ENCODE results near the gene MED17.
A peak's percentile ranks its signal among the peaks of the same experiment; 100 is the strongest.

Gene MED17

DNA sequence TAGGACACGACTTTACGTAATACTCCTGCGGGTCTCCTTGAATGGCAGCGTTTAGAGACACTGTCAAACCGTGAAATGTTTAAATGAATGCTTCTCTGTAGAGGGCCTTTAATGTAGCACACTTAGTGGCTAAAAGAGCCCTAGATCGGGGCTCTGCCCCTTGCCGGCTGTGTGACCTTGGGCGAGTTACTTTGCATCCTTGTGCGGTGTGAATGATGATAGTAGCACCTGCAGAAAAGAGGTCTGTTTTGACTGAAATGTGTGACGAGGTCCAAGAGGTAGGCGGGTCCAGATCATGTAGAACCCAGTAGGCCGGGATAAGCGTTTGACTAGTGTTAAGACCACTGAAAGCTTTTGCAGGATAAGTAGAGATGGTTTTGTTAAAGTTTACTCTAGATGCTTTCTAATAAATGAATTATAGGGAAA lies 866 bp downstream of the MED17 start:
- TF ChIP-seq, protein P1, sequence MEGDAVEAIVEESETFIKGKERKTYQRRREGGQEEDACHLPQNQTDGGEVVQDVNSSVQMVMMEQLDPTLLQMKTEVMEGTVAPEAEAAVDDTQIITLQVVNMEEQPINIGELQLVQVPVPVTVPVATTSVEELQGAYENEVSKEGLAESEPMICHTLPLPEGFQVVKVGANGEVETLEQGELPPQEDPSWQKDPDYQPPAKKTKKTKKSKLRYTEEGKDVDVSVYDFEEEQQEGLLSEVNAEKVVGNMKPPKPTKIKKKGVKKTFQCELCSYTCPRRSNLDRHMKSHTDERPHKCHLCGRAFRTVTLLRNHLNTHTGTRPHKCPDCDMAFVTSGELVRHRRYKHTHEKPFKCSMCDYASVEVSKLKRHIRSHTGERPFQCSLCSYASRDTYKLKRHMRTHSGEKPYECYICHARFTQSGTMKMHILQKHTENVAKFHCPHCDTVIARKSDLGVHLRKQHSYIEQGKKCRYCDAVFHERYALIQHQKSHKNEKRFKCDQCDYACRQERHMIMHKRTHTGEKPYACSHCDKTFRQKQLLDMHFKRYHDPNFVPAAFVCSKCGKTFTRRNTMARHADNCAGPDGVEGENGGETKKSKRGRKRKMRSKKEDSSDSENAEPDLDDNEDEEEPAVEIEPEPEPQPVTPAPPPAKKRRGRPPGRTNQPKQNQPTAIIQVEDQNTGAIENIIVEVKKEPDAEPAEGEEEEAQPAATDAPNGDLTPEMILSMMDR (IDR thresholded peaks at IDR 0.05; ENCODE audit: control insufficient read depth, extremely low read depth, insufficient read depth): no peak
- peak overlapping the region; percentile 96 for H3K4me3 ChIP-seq (ENCODE audit: low read depth, low read length)
- DNase-seq (ENCODE audit: low read depth): no peak

DNA sequence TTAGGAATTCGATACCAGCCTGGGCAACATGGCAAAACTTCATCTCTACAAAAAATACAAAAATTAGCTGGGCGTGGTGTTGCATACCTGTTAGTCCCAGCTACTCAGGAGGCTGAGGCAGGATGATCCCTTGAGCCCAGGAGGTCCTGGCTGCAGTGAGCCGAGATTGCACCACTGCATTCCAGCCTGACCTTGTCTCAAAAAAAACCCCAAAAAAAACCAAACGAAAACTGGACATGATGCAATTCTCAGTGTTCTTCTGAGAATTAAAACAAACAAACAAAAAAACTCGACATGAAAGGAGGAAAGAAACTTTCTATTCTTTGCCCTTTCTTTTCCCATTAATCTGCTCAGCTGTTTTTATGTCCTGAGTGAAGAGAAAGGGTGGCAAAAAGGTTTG lies 7.4 kb downstream of the MED17 start:
- TF ChIP-seq, protein P1 (IDR thresholded peaks at IDR 0.05; ENCODE audit: control insufficient read depth, extremely low read depth, insufficient read depth): no peak
- H3K4me3 ChIP-seq (ENCODE audit: low read depth, low read length): no peak overlapping the region

DNA sequence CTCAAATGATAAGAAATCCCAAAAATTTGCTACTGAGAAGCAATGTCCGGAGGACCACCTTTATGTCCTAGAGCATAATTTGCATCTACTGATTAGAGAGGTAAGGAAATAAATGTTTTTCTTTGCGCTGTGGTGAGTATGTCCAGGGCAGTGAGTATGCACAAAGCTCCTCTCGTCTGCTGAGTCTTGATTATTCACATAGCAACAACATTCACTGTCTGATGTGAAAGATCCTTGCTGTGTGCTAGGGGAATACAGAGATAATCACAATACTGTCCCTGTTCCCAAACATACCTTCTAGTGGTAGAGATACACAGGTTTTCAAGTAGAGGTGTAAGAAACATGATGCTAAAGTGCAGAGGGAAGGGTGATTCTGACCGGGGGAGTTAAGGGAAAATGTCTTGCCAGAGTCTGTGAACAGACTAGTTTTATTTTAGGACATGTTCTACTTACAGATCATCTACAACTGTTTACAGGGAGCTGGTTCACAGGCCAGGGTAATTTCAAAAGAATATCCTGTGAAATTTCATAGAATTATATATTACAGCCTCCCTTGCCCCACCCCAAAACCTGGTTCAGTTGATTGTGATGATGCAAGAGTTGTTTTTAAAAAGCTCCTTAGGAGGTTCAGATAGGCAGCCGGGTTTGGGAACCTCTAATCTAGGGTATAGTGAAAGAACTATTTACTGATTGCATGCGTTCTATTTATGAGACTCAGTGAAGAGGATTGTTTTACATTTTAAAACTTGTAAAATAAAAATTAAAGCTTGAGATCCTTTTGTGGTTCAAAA lies 12.6 kb downstream of the MED17 start:
- no peak overlapping the region for H3K4me3 ChIP-seq (ENCODE audit: low read depth, low read length)
- DNase-seq (ENCODE audit: low read depth): no peak
- TF ChIP-seq, protein P1 (IDR thresholded peaks at IDR 0.05; ENCODE audit: control insufficient read depth, extremely low read depth, insufficient read depth): no peak

More for the DNA sequence above, 7.4 kb downstream of the MED17 start:
- DNase-seq (ENCODE audit: low read depth): no peak

DNA sequence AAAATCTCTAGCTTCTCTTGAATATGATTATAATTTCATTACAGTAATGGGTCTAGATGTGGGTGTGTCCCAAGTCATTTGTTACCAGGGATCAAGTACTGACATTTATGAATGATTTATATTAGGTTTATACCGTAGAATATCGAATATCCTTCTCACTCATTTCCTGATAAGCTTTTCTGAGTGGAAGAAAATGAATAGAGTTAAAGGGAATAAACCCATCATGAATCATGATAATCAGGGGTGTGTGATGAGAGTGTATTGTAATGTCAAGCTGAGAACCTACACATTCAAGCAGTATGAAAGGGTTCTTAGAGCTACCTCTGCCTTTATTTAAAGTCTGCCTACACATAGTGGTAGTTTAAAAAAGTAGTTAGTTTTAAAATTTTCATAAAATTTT lies 17.3 kb downstream of the MED17 start:
- TF ChIP-seq, protein P1 (IDR thresholded peaks at IDR 0.05; ENCODE audit: control insufficient read depth, extremely low read depth, insufficient read depth): no peak
- DNase-seq (ENCODE audit: low read depth): no peak
- no peak overlapping the region for H3K4me3 ChIP-seq (ENCODE audit: low read depth, low read length)

DNA sequence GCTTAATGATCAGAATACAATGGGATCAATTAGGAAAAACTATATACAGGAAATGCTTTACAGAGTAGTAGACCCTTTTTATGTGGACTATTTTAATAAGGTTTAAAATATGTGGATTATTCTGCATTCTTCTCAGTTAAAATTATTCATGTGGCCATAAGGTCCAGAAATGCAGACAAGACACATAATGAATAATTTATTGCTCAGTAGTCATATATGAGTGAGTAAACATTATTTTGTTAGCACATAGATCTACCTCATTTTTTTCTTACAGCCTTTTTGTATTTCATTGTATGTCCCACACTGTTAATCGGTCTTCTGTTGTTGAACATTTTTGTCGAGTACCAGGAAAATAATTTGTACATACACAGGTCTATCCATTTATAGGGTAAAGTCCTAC lies 20.8 kb downstream of the MED17 start:
- TF ChIP-seq, protein P1 (IDR thresholded peaks at IDR 0.05; ENCODE audit: control insufficient read depth, extremely low read depth, insufficient read depth): no peak
- no peak for DNase-seq (ENCODE audit: low read depth)
- H3K4me3 ChIP-seq (ENCODE audit: low read depth, low read length): no peak overlapping the region

DNA sequence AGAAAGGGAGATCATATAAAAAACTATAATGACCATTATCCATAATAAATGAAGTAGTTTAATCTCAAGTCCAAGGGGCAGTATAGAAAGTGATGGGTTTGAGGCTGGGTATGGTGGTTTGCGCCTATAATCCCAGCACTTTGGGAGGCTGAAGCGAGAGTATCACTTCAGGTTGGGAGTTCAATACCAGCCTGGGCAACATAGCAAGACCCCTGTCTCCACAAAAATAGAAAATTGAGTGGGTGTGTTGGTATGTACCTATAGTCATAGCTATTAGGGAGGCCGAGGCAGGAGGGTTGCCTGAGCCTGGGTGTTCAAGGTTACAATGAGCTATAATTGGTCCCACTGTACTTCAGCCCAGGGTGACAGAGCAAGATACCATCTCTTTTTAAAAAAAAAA lies 23.9 kb downstream of the MED17 start:
- H3K4me3 ChIP-seq (ENCODE audit: low read depth, low read length): no peak overlapping the region
- no peak for DNase-seq (ENCODE audit: low read depth)
- TF ChIP-seq, protein P1 (IDR thresholded peaks at IDR 0.05; ENCODE audit: control insufficient read depth, extremely low read depth, insufficient read depth): no peak

DNA sequence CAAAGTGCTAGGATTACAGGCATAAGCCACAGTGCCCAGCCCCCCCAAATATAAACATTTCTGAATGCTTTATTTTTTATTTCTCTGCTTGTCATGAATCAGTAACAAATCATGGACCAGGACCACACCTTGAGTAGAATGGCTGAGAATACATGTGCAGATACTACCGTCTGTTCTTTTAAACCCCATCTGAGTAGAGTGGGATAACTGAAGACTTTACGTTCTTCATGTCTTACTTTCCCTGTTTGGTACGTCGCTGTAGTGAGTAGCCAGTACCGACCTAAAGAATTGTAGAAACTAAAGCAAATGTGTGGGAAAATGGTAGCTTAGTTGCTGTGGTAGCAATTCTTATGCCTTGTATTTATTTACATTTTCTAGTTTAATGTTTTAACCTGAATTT lies 29.9 kb downstream of the MED17 start:
- TF ChIP-seq, protein P1 (IDR thresholded peaks at IDR 0.05; ENCODE audit: control insufficient read depth, extremely low read depth, insufficient read depth): no peak
- no peak overlapping the region for H3K4me3 ChIP-seq (ENCODE audit: low read depth, low read length)
- no peak for DNase-seq (ENCODE audit: low read depth)

Data from LNCaP clone FGC (cell line).